ENCODE measurements around the gene ATP5PD. TPM values are rescaled to one million over a fixed set of nuclear protein-coding genes. Genes with fewer than 3 reads are reported as not detected.
"Not testable (repeated sequence)": the region's sequence is repeated elsewhere in the genome, so short reads cannot be mapped to it uniquely, and the experiment has no call there.

The ATP5PD gene
- total RNA-seq, 1 donor from 2014 or later, result 155 TPM

DNA sequence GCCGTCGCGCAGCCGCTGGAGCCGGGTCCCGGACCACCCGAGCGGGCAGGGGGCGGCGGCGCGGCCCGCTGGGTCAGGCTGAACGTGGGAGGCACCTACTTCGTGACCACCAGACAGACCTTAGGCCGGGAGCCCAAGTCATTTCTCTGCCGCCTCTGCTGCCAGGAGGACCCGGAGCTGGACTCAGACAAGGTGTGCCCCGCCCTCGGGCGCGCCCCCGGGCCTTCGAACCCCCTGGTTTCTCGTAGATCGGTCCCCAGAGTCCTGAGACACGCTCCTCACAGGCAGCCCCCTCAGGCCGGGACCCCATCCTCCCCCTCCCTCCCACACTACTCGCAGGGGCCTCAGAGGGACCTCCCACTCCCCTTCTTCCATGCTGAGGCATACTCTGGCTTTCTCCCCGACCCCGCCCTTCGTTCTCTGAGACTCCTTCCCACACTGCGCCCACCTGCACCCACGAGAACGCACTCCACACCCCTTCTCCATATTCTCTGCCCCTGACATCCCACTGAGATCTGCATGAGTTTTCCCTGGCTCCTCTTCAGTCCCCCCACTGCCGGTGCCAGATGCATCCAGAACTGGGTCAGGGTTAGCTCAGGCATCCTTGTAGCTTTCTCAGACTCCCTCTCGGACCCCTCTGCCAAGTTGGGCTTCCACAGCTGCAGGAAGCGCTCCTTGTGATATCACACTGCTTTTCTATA lies 779 bp upstream of the ATP5PD start:
- no peak for TF ChIP-seq CTCF (IDR thresholded peaks at IDR 0.05)
- Histone ChIP-seq H3K4me3 (peak overlapping the region; percentile 98), H3K27ac (peak overlapping the region; percentile 78)

GRCh38 chr17:75045946-75046406 lies 793 bp downstream of the ATP5PD start:
- H3K9me3 ChIP-seq; ATAC-seq; intact Hi-C loops (cut with DNase I); H3K27me3 ChIP-seq; DNase-seq: not testable (repeated sequence)
- Histone ChIP-seq H3K27ac (peak overlapping the region; percentile 98), H3K4me3 (peak overlapping the region; percentile 98), H3K4me1 (peaks cover 25% of the 10 kb centered on the region), H3K36me3 (peaks cover 21% of the 10 kb centered on the region)

More for the DNA sequence above, 779 bp upstream of the ATP5PD start:
- H3K36me3 ChIP-seq, result peaks cover 11% of the 10 kb centered on the region
- no peaks in the 10 kb centered on the region for H3K27me3 ChIP-seq
- intact Hi-C loops (cut with DNase I), result no loop called here
- H3K4me1 ChIP-seq, result peaks cover 25% of the 10 kb centered on the region
- DNase-seq (peak; percentile 76), ATAC-seq (no peak)
- H3K9me3 ChIP-seq, result no peaks in the 10 kb centered on the region

- intact Hi-C loops (cut with DNase I), result no loop called here
- TF ChIP-seq CTCF (IDR thresholded peaks at IDR 0.05), result no peak
- ATAC-seq (no peak), DNase-seq (no peak)
- peaks cover 25% of the 10 kb centered on the region for H3K4me1 ChIP-seq
- no peak overlapping the region for H3K27ac ChIP-seq
- H3K27me3 ChIP-seq, result no peaks in the 10 kb centered on the region
- peaks cover 34% of the 10 kb centered on the region for H3K36me3 ChIP-seq
- H3K9me3 ChIP-seq, result no peaks in the 10 kb centered on the region
- H3K4me3 ChIP-seq, result no peak overlapping the region
Observed at GRCh38 chr17:75044716-75045115, 2.1 kb downstream of the ATP5PD start.

- H3K4me1 ChIP-seq, result peaks cover 20% of the 10 kb centered on the region
- H3K4me3 ChIP-seq; H3K9me3 ChIP-seq; H3K27me3 ChIP-seq; ATAC-seq; intact Hi-C loops (cut with DNase I); H3K27ac ChIP-seq; DNase-seq: not testable (repeated sequence)
- H3K36me3 ChIP-seq, result peaks cover 43% of the 10 kb centered on the region
Observed at GRCh38 chr17:75043789-75044188, 3.0 kb downstream of the ATP5PD start.

DNA sequence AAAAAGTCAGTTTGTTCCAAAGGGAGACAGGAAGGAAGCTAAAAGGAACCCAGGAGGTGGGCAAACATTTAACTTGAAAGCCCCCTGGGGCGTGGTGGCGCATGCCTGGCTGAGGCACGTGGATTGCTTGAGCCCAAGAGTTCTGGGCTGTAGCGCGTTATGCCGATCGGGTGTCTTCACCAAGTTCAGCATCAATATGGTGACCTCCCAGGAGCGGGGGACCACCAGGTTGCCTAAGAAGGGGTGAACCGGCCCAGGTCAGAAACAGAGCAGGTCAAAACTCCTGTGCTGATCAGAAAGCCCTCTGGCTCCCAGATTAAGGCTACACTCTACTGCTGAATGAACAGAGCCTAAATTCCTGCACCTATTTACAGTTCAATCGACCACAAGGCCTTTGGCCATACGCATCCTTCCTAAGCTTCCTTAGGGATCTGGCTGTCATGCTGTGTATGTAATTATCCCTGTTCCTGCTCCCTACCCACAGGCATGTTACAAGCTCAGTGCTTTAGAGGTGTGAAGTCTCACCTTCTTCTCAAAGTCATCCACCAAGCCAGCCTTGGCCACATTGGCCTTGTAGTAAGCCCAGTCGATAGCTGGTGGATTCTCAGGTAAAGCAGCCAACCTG lies 5.0 kb downstream of the ATP5PD start:
- Histone ChIP-seq H3K4me1 (peaks cover 11% of the 10 kb centered on the region), H3K9me3 (no peaks in the 10 kb centered on the region), H3K27me3 (no peaks in the 10 kb centered on the region), H3K27ac (no peak overlapping the region), H3K36me3 (peaks cover 55% of the 10 kb centered on the region), H3K4me3 (no peak overlapping the region)
- intact Hi-C loops (cut with DNase I), result no loop called here
- ATAC-seq (no peak), DNase-seq (no peak)
- no peak for TF ChIP-seq CTCF (IDR thresholded peaks at IDR 0.05)

- no peak overlapping the region for H3K4me3 ChIP-seq
- no peaks in the 10 kb centered on the region for H3K27me3 ChIP-seq
- no peaks in the 10 kb centered on the region for H3K9me3 ChIP-seq
- H3K27ac ChIP-seq, result no peak overlapping the region
- H3K4me1 ChIP-seq, result peaks cover 16% of the 10 kb centered on the region
- intact Hi-C loops (cut with DNase I), result no loop called here
- no peak for TF ChIP-seq CTCF (IDR thresholded peaks at IDR 0.05)
- no peak for ATAC-seq
- H3K36me3 ChIP-seq, result peaks cover 52% of the 10 kb centered on the region
- no peak for DNase-seq
Observed at GRCh38 chr17:75039238-75039637, 7.5 kb downstream of the ATP5PD start.
